GM10266 (cell line): ENCODE data around the gene UQCC2.

ENCODE experiments used
- DNase-seq: peaks from one replicate; pipeline ENCODE4 v3.0.0; 2012; ENCODE audit errors: extremely low spot score
- TF ChIP-seq, protein P1 (sequence below): IDR thresholded peaks from 2 replicates; pipeline ENCODE4 v1.5.1; 2012; ENCODE audit warnings: mild to moderate bottlenecking, low read depth; ENCODE audit not compliant: control insufficient read depth, insufficient read depth; ENCODE audit errors: missing control alignments

The UQCC2 gene

DNA sequence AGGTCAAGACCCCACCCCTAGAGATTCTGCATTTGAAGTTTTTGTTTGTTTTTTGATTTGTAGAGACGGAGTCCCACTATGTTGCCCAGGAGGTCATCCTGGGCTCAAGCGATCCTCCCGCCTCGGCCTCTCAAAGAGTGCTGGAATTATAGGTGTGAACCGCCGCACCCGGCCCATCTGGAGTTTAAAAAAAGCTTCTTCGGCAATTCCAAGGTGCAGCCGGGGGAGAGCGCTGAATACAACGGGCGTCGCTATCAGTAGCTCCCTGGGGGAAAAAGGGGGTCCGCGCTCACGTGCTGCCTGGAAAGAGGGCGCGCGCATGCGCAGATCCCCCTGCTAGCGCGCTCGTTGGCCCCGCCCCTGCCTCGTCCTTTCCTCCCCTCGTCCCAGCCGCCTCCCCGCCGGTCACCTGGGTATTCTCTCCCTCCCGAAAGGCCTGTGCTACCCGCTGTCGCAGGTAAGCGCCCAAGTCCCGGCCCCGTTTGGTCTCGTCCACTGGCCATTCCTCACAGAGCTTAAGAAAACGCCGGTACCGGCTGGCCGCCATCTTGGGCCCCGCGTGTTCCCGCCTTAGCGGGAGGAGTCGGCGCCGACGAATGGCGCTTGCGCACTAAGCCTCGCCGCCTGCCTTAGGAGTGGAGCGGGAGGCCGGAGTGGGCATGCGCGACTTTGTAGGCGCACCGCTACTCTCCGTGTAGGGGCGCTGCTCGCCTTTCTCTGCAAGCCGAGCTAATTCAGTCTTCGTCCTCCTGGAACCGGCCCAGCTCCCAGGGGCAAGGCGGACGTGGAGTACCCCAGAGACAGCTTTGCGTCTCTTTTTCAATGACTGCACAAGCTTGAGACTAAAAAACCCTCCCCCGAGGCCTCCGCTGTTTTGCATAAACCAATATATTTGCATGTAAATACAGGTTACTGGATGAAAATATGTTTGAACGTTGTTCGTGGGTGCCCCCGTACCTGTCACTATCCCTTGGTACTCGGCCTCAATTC is at the start of gene UQCC2:
TSS of gene UQCC2 (minus strand) at position 561 of the 990 bp plus-strand sequence. CDS start at position 547, 14 bp downstream.
- TF ChIP-seq, protein P1, sequence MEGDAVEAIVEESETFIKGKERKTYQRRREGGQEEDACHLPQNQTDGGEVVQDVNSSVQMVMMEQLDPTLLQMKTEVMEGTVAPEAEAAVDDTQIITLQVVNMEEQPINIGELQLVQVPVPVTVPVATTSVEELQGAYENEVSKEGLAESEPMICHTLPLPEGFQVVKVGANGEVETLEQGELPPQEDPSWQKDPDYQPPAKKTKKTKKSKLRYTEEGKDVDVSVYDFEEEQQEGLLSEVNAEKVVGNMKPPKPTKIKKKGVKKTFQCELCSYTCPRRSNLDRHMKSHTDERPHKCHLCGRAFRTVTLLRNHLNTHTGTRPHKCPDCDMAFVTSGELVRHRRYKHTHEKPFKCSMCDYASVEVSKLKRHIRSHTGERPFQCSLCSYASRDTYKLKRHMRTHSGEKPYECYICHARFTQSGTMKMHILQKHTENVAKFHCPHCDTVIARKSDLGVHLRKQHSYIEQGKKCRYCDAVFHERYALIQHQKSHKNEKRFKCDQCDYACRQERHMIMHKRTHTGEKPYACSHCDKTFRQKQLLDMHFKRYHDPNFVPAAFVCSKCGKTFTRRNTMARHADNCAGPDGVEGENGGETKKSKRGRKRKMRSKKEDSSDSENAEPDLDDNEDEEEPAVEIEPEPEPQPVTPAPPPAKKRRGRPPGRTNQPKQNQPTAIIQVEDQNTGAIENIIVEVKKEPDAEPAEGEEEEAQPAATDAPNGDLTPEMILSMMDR, result peak; percentile 78
- DNase-seq, result peak; percentile 94

DNA sequence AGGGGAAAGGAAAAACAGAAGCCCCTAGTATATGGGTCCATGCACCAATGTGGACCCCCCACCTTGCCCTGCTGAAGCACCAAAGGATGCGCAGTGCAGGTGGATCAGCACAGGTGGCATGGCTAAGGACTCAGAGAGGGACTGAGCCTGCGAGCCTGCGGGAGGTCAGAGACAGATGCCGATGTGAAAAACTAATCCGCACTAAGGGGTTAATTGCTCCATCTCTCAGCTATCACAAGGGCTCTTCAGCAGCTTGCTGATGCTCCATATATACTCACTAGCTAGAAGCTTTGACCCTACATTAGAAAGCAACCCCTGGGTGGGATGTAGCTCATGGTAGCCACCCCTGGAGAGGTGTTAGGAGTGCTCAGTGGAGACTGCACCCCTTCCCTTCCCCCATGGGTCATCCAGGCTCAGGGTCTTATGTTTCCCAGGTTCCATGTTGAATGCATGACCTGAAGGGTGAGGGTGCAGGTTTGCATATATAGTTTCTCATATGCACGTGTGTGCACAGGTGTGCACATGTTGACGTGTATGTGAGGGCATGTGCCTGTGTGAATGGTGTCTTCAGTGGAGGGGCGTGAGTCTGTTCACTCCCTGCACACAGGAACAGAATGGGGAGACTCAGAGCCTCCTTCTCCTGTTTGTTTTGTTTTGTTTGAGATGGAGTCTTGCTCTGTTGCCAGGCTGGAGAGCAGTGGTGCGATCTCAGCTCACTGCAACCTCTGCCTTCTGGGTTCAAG is 48.6 kb upstream of the UQCC2 start:
- DNase-seq, result no peak
- TF ChIP-seq, protein P1, result no peak

DNA sequence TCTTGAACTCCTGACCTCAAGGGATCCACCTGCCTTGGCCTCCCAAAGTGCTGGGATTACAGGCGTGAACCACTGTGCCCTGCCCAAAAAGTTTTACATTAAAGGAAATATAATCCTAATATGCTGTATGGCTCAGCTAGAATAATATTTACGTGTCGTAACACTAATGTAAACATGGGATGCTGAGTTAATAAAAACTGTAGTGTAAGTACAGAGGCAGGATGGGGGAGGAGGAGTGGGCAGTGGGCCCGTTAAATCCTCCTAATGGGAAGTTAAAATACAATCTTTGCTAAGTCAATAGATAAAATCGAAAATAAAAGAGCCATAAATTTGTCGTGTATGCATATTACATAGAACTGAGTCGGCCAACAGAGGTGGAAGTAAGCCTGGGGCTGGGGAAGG is 47.3 kb upstream of the UQCC2 start:
- TF ChIP-seq, protein P1, result no peak
- no peak for DNase-seq

DNA sequence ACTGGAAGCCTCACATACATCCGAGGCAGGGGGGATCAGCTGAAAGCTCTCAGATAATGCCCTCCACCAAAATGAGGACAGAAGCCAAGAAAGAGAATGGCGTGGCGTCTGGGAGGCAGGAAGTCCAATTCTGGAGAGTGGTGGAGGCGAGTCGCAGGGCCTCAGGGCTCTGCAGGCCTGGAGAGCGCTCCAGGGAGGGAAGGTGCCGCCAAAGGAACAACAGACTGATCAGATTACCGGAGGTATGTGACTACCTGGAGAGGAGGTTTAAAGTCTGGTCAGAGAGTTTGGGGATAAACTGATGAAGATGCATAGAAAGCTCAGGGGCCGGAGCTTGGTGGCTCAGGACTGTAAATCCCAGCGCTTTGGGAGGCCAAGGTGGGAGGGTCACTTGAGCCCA is 46.4 kb upstream of the UQCC2 start:
- DNase-seq, result no peak
- TF ChIP-seq, protein P1, result no peak

DNA sequence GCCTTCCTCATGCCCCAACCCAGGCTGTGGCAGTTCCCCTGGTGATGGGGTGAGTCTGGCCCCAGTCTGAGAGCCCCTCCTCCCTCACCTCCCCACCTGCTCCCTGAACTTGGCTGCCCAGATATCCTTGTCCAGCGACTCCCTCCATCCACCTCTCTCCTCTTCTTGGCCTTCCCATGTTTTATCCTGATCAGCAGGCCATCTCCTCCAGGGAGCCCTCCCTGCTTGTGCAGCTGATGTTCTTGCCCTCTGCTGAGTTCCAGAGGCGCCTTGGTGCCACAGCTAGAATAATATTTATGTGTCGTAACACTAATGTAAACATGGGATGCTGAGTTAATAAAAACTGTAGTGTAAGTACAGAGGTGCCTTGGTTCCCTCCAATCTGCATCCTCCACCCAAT is 45.6 kb upstream of the UQCC2 start:
- DNase-seq, result no peak
- TF ChIP-seq, protein P1, result no peak

DNA sequence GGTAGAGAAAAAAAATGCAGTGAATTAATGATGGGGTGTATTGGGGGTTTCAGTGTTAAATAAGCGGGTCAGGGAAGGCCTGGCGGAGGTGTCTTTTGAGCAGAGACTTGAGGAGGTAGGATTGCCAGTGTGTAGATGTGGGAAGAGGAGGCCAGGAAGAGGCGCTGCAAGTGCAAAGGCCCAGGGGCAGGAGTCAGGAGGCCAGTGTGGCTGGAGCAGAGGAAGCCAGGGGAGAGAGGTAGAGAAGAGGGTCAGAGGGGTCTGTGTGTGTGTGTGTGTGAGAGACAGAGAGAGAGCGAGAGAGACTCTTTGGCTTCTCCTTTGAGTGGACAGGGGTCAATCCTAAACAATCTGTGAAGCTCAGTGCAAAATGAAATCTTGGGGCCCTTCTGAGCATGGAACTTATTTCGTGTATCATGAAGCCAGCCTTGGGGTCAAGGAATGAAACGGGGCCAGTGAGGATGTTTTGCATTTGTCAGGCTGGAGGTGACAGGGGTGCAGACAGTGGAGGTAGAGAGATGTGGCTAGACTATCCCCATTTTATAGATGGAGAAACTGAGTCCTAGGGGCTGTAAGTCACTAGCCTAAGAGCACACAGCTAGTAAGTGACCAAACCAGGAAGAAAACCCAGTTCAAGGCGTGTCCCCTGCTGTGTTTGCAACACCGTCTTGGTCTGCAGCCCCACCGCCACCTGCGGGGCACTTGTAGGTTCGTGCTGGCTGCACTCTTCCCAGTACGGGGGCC is 44.9 kb upstream of the UQCC2 start:
- TF ChIP-seq, protein P1, result no peak
- DNase-seq, result no peak
